ENCODE results near the gene HERC6. TPM values are rescaled to one million over a fixed set of nuclear protein-coding genes. Genes with fewer than 3 reads are reported as not detected.

HERC6 gene
- polyA plus RNA-seq, 1 donor from 2014 or later: 0.33 TPM

GRCh38 chr4:88335092-88335665 is 43.5 kb upstream of the HERC6 start:
- Histone ChIP-seq H3K27ac (ENCODE audit: low read length) (no peak overlapping the region), H3K36me3 (ENCODE audit: insufficient read depth, low read length) (no peaks in the 10 kb centered on the region), H3K4me2 (ENCODE audit: low read length) (no peak overlapping the region), H3K9me2 (ENCODE audit: insufficient read depth, low read length) (no peaks in the 10 kb centered on the region), H3K4me3 (ENCODE audit: low read length) (no peak overlapping the region), H2AFZ (ENCODE audit: low read depth, low read length) (no peak overlapping the region), H3K79me2 (replicated peaks; ENCODE audit: insufficient read depth, low read length) (no peaks in the 10 kb centered on the region), H3F3A (ENCODE audit: insufficient read depth, low read length, poor library complexity, severe bottlenecking) (no peaks in the 10 kb centered on the region), H3K27me3 (ENCODE audit: insufficient read depth, low read depth, low read length) (no peaks in the 10 kb centered on the region), H3K9me3 (ENCODE audit: low read length) (no peaks in the 10 kb centered on the region), H3K9ac (ENCODE audit: low read length) (no peak overlapping the region), H4K20me1 (ENCODE audit: insufficient read depth) (no peaks in the 10 kb centered on the region)
- TF ChIP-seq TAF1 (IDR thresholded peaks at IDR 0.05; ENCODE audit: low read depth): no peak
- TF ChIP-seq RAD21 (conservative IDR thresholded peaks at IDR 0.05): no peak
- TF ChIP-seq CTCF (IDR thresholded peaks at IDR 0.05; ENCODE audit: poor library complexity, severe bottlenecking): no peak
- no peak for TF ChIP-seq EZH2 (IDR thresholded peaks at IDR 0.05; ENCODE audit: borderline replicate concordance, insufficient read depth, low read length, poor library complexity, severe bottlenecking)
- TF ChIP-seq MXI1 (conservative IDR thresholded peaks at IDR 0.05; ENCODE audit: poor library complexity, severe bottlenecking): no peak
- no peak for TF ChIP-seq POLR2AphosphoS5 (IDR thresholded peaks at IDR 0.05)
- TF ChIP-seq, protein P1, sequence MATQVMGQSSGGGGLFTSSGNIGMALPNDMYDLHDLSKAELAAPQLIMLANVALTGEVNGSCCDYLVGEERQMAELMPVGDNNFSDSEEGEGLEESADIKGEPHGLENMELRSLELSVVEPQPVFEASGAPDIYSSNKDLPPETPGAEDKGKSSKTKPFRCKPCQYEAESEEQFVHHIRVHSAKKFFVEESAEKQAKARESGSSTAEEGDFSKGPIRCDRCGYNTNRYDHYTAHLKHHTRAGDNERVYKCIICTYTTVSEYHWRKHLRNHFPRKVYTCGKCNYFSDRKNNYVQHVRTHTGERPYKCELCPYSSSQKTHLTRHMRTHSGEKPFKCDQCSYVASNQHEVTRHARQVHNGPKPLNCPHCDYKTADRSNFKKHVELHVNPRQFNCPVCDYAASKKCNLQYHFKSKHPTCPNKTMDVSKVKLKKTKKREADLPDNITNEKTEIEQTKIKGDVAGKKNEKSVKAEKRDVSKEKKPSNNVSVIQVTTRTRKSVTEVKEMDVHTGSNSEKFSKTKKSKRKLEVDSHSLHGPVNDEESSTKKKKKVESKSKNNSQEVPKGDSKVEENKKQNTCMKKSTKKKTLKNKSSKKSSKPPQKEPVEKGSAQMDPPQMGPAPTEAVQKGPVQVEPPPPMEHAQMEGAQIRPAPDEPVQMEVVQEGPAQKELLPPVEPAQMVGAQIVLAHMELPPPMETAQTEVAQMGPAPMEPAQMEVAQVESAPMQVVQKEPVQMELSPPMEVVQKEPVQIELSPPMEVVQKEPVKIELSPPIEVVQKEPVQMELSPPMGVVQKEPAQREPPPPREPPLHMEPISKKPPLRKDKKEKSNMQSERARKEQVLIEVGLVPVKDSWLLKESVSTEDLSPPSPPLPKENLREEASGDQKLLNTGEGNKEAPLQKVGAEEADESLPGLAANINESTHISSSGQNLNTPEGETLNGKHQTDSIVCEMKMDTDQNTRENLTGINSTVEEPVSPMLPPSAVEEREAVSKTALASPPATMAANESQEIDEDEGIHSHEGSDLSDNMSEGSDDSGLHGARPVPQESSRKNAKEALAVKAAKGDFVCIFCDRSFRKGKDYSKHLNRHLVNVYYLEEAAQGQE (IDR thresholded peaks at IDR 0.05; ENCODE audit: borderline replicate concordance): no peak
- no peak for TF ChIP-seq SMC3 (conservative IDR thresholded peaks at IDR 0.05; ENCODE audit: poor library complexity)
- TF ChIP-seq EP300 (conservative IDR thresholded peaks at IDR 0.05; ENCODE audit: poor library complexity, severe bottlenecking): no peak

DNA sequence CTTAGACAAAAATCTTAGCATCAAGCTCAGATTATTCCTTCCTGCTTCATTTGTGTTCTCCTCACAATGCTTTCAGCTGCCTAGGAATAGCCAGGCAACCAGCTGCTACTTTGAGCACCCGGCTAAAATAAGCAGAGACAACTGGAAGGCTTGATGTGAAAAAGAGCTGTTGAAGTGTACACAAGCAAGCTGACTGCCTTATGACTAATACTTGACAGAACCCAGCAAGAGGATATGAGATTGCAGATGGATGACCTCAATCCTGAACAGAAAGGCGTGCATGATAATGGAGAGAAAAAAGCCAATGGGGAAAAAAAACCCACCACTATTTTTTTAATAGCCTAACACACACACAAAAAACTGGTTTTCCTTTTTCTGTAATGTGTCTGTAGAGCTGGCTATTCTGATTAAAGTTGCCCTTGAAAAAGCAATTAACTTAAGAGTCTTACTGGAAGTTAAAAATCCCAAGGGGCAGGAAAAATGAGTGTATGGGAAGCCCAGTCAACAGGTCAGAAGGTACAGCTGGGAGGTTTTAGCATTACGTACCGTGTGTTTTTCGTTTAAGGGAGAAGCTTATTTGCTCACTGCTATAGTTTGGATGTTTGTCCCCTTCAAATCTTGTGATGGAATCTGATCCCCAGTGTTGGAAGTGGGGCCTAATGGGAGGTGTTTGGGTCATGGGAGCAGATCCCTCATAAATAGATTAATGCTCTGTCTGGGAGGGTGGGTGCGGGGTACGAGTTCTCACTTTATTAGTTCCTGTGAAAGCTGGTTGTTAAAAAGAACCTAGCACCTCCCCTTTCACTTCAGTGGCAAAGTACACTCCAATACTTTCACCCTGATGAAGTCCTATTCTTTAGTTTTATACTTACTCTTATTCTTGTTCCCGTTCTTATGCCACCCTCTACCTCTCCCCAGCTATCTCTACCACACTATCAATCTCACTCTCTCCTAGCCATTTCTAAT is 37.1 kb upstream of the HERC6 start:
- Histone ChIP-seq H3K9me3 (ENCODE audit: low read length) (no peaks in the 10 kb centered on the region), H3F3A (ENCODE audit: insufficient read depth, low read length, poor library complexity, severe bottlenecking) (no peaks in the 10 kb centered on the region), H3K27me3 (ENCODE audit: insufficient read depth, low read depth, low read length) (no peaks in the 10 kb centered on the region), H3K27ac (ENCODE audit: low read length) (no peak overlapping the region), H3K9me2 (ENCODE audit: insufficient read depth, low read length) (no peaks in the 10 kb centered on the region), H3K4me2 (ENCODE audit: low read length) (no peak overlapping the region), H2AFZ (ENCODE audit: low read depth, low read length) (no peak overlapping the region), H4K20me1 (ENCODE audit: insufficient read depth) (no peaks in the 10 kb centered on the region), H3K9ac (ENCODE audit: low read length) (no peak overlapping the region), H3K79me2 (replicated peaks; ENCODE audit: insufficient read depth, low read length) (no peaks in the 10 kb centered on the region), H3K4me3 (ENCODE audit: low read length) (no peak overlapping the region), H3K36me3 (ENCODE audit: insufficient read depth, low read length) (no peaks in the 10 kb centered on the region)
- TF ChIP-seq TAF1 (IDR thresholded peaks at IDR 0.05; ENCODE audit: low read depth) (no peak), SMC3 (conservative IDR thresholded peaks at IDR 0.05; ENCODE audit: poor library complexity) (no peak), EZH2 (IDR thresholded peaks at IDR 0.05; ENCODE audit: borderline replicate concordance, insufficient read depth, low read length, poor library complexity, severe bottlenecking) (no peak), CTCF (IDR thresholded peaks at IDR 0.05; ENCODE audit: poor library complexity, severe bottlenecking) (no peak), RAD21 (conservative IDR thresholded peaks at IDR 0.05) (no peak), POLR2AphosphoS5 (IDR thresholded peaks at IDR 0.05) (no peak), MXI1 (conservative IDR thresholded peaks at IDR 0.05; ENCODE audit: poor library complexity, severe bottlenecking) (no peak), EP300 (conservative IDR thresholded peaks at IDR 0.05; ENCODE audit: poor library complexity, severe bottlenecking) (no peak)
- TF ChIP-seq, protein P1 (IDR thresholded peaks at IDR 0.05; ENCODE audit: borderline replicate concordance): no peak

All from neural cell (in vitro differentiated cells).